22Rv1 (cell line): Measurements from ENCODE around the gene ABCA2.

Experiments used
- CTCF ChIP-seq: fragments of 450-650 bp; IDR thresholded peaks from 2 replicates; pipeline ENCODE4 v1.5.1; 2017; ENCODE audit warnings: mild to moderate bottlenecking
- ZFX ChIP-seq: fragments of 450-650 bp; IDR thresholded peaks from 2 replicates; pipeline ENCODE4 v1.6.1; 2017; ENCODE audit warnings: antibody characterized with exemption, borderline replicate concordance

- TF ChIP-seq CTCF (no peak), ZFX (no peak)
Measured at GRCh38 chr9:136997371-136997770, 30.7 kb downstream of the ABCA2 start.
